ENCODE measurements around the gene CORO2B.

DNA sequence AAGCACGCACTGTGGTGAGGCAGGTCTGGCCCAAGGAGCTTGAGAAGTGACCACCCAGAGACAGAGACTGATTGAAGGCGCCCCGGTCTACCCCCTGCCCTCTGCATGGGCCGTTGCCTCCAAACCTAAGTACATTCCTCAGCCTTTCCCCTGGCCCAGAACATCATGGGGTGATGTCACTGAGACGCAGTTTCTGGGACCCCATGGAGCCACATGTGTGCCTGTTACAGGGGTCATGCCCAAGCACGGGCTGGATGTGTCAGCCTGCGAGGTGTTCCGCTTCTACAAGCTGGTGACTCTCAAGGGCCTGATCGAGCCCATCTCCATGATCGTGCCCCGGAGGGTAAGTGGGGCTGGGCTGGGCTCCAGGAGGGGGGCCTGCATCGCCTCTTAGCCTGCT, 139.7 kb downstream of the CORO2B start:
- TF ChIP-seq PATZ1 (CRISPR knock-in tag; IDR thresholded peaks at IDR 0.05; ENCODE audit: borderline replicate concordance) (no peak), ZFP30 (CRISPR knock-in tag; IDR thresholded peaks at IDR 0.05) (no peak), SNAI2 (CRISPR knock-in tag; IDR thresholded peaks at IDR 0.05) (no peak), ZC3H10 (CRISPR knock-in tag; IDR thresholded peaks at IDR 0.05) (no peak), ARNTL (CRISPR knock-in tag; IDR thresholded peaks at IDR 0.05; ENCODE audit: borderline replicate concordance, low read depth) (no peak)

Data from SK-N-SH treated with all-trans-retinoic acid at 6 μM for 48 hours (cell line).